Measurements from ENCODE around the gene MED7. TPM values are rescaled to one million over a fixed set of nuclear protein-coding genes. Genes with fewer than 3 reads are reported as not detected.

MED7 gene
- total and polyA plus RNA-seq, 12 donors = 9.5 to 45.3 (median 17.2) TPM

DNA sequence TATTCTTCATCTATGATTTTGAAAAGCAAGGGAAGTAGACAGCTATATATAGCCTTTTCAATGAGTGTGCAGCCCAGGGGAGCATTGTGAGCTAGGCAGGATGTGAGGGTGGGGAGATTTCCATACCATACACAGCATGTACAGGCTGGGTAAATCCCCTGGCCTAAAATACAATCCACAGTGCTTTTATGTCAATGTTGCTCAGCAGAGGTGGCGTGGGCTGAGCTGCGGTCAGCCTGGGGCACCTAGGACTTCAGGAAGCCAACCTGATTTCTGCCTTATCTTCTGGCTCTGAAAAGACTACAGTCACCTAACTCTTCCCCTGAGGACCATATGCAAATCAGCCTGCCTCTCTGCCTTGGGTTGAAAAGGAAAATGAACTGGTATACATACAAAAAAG lies 29.7 kb upstream of the MED7 start:
- H3K36me3 ChIP-seq (replicated peaks in 1 of 2) = no peaks in the 10 kb centered on the region
- no peaks in the 10 kb centered on the region for H3K9me3 ChIP-seq (replicated peaks in 1 of 3)
- TF ChIP-seq, protein P1, sequence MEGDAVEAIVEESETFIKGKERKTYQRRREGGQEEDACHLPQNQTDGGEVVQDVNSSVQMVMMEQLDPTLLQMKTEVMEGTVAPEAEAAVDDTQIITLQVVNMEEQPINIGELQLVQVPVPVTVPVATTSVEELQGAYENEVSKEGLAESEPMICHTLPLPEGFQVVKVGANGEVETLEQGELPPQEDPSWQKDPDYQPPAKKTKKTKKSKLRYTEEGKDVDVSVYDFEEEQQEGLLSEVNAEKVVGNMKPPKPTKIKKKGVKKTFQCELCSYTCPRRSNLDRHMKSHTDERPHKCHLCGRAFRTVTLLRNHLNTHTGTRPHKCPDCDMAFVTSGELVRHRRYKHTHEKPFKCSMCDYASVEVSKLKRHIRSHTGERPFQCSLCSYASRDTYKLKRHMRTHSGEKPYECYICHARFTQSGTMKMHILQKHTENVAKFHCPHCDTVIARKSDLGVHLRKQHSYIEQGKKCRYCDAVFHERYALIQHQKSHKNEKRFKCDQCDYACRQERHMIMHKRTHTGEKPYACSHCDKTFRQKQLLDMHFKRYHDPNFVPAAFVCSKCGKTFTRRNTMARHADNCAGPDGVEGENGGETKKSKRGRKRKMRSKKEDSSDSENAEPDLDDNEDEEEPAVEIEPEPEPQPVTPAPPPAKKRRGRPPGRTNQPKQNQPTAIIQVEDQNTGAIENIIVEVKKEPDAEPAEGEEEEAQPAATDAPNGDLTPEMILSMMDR (IDR thresholded peaks at IDR 0.05) = no peak
- TF ChIP-seq POLR2A (IDR thresholded peaks at IDR 0.05) = no peak
- WGBS, 4 donors = 66 to 71% (median 68%) methylated on average over 2 of the region's 2 CpGs
- no peaks in the 10 kb centered on the region for H3K4me1 ChIP-seq (replicated peaks in 1 of 2)
- no peak overlapping the region for H3K27ac ChIP-seq
- intact Hi-C loops (cut with DNase I) = no loop called here
- no peak for DNase-seq
- H3K4me3 ChIP-seq = no peak overlapping the region
- H3K27me3 ChIP-seq = no peaks in the 10 kb centered on the region

DNA sequence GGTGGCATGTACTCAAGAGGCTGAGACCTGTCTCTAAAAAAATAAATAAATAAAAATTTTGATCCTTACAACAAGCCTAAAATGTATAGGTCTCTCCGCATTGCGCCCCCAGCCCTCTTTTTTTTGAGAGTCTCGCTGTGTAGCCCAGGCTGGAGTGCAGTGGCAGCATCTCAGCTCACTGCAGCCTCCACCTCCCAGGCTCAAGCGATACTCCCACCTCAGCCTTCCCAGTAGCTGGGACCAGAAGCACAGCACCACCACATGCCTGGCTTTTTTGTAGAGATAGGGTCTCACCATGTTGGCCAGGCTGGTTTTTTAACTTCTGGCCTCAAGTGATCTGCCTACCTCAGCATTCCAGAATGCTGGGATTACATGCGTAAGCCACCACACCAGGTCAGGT lies 25.6 kb upstream of the MED7 start:
- Histone ChIP-seq H3K27ac (no peak overlapping the region), H3K4me3 (no peak overlapping the region), H3K4me1 (replicated peaks in 1 of 2) (no peaks in the 10 kb centered on the region), H3K9me3 (replicated peaks in 1 of 3) (no peaks in the 10 kb centered on the region), H3K36me3 (replicated peaks in 1 of 2) (no peaks in the 10 kb centered on the region), H3K27me3 (no peaks in the 10 kb centered on the region)
- no peak for DNase-seq
- 84 to 95% (median 93%) methylated on average over 5 of the region's 5 CpGs for WGBS, 4 donors
- TF ChIP-seq POLR2A (IDR thresholded peaks at IDR 0.05) = no peak
- TF ChIP-seq, protein P1 (IDR thresholded peaks at IDR 0.05) = no peak
- intact Hi-C loops (cut with DNase I) = no loop called here

DNA sequence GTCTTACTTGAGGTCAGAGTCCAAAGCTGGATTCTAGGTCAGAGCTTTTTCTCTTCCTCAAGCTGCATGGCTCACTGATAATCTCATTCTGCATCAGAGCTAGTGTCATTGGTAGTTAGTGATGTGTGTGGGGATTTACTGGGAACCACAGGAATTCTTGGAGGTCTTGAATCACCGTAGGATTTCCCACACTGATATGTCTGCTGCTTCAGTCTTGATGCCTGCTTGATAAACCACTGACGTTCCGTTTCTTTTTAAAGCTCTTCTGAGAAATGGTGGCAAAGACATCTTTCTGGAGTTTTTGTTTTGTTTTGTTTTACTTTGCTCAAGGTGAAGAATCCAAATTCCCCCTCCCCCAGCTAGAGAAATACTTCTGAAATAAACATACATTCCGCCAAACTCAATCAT lies 24.6 kb upstream of the MED7 start:
- intact Hi-C loops (cut with DNase I) = no loop called here
- Histone ChIP-seq H3K27ac (no peak overlapping the region), H3K27me3 (no peaks in the 10 kb centered on the region), H3K36me3 (replicated peaks in 1 of 2) (no peaks in the 10 kb centered on the region), H3K4me1 (replicated peaks in 1 of 2) (no peaks in the 10 kb centered on the region), H3K9me3 (replicated peaks in 1 of 3) (no peaks in the 10 kb centered on the region), H3K4me3 (no peak overlapping the region)
- TF ChIP-seq, protein P1 (IDR thresholded peaks at IDR 0.05) = no peak
- TF ChIP-seq POLR2A (IDR thresholded peaks at IDR 0.05) = no peak
- WGBS, 4 donors = 58 to 67% (median 65%) methylated on average over 4 of the region's 4 CpGs
- DNase-seq = no peak

DNA sequence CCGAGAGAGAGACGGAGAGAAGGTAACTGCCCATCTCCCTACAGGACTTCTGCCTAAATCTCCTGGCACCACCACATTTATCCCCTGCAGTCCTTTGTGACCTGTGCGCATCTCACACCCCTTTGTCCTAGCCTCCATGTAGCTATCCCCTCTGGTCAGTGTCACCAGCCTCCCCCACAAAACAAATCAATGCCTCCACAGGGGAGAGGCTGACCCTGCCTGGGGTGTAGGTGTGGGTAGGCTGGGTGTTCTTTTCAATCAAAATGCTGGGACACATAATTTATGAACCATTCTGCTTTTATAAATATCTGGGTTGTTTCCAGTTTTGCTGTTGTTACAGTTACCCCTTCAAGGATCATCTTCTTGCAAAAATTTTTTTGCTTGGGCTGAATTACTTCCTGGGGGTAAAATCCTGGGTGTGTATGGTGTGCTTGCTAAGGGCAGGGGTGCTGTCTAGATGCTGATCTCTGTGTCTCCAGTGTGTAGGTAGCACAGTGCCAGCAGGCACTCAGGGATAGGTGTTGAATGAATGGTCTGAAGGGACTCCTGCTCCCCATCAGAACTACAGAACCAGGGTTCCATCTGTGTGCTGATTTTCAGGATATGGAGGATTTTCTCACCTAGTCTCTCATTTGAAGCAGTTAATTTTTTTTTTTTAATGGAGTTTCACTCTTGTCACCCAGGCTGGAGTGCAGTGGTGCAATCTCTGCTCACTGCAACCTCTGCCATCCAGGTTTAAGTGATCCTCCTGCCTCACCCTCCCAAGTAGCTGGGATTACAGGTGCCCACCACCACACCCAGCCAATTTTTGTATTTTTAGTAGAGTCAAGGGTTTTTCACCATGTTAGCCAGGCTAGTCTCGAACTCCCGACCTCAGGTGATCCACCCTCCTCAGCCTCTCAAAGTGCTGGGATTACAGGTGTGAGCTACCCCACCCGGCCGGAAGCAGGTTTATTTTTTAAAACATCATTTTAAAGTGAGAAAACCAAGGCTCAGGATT lies 23.8 kb upstream of the MED7 start, which contains the start of gene GARIN3:
TSS of gene GARIN3 (minus strand) at position 51 of the 1,000 bp plus-strand sequence. CDS start 96 bp downstream, outside the sequence.
- H3K27ac ChIP-seq = no peak within 1 kb of the TSS
- 73 to 87% (median 83%) methylated on average over 7 of the region's 7 CpGs for WGBS, 4 donors
- H3K4me3 ChIP-seq = no peak within 1 kb of the TSS
- no peaks in the 10 kb centered on the region for H3K4me1 ChIP-seq (replicated peaks in 1 of 2)
- no peaks in the 10 kb centered on the region for H3K27me3 ChIP-seq
- intact Hi-C loops (cut with DNase I) = no loop called here
- no peaks in the 10 kb centered on the region for H3K36me3 ChIP-seq (replicated peaks in 1 of 2)
- no peak for DNase-seq
- no peaks in the 10 kb centered on the region for H3K9me3 ChIP-seq (replicated peaks in 1 of 3)
- TF ChIP-seq POLR2A (IDR thresholded peaks at IDR 0.05) = no peak
- TF ChIP-seq, protein P1 (IDR thresholded peaks at IDR 0.05) = no peak

Measured in adrenal gland (tissue), 12 donors.